Neural cell (in vitro differentiated cells): ENCODE measurements around the gene RORC. TPM values are rescaled to one million over a fixed set of nuclear protein-coding genes. Genes with fewer than 3 reads are reported as not detected.

Experiments used
- H2AFZ ChIP-seq: fragments of 200-600, 300-800 bp; sonication (generic), shearing (Covaris generic); 2 replicates; pipeline ENCODE4 v1.6.0; 2014; ENCODE audit warnings: low read depth, mild to moderate bottlenecking, antibody characterized with exemption, low read length, moderate library complexity
- H3F3A ChIP-seq: fragments of 200-600 bp; shearing (Covaris generic); 2 replicates; pipeline ENCODE4 v1.6.1; 2016; ENCODE audit warnings: mild to moderate bottlenecking, moderate library complexity, mixed read lengths, antibody characterized with exemption, low read length; ENCODE audit not compliant: insufficient read depth, poor library complexity, severe bottlenecking
- H3K27ac ChIP-seq: fragments of 200-600, 300-800 bp; sonication (generic), shearing (Covaris generic); 2 replicates; pipeline ENCODE4 v1.5.1; 2014; ENCODE audit warnings: mild to moderate bottlenecking, low read length, moderate library complexity
- H3K27me3 ChIP-seq: fragments of 300-800, 200-600 bp; sonication (generic), shearing (Covaris generic); 2 replicates; pipeline ENCODE4 v1.6.0; 2014; ENCODE audit warnings: mild to moderate bottlenecking, low read depth, low read length, moderate library complexity; ENCODE audit not compliant: insufficient read depth
- H3K36me3 ChIP-seq: fragments of 300-800, 200-600 bp; sonication (generic), shearing (Covaris generic); 2 replicates; pipeline ENCODE4 v1.5.1; 2014; ENCODE audit warnings: mild to moderate bottlenecking, antibody characterized with exemption, low read length, moderate library complexity; ENCODE audit not compliant: insufficient read depth
- H3K4me2 ChIP-seq: fragments of 300-800, 200-600 bp; sonication (generic), shearing (Covaris generic); 2 replicates; pipeline ENCODE4 v1.6.0; 2014; ENCODE audit warnings: mild to moderate bottlenecking, low read length
- H3K4me3 ChIP-seq: fragments of 300-800, 200-600 bp; sonication (generic), shearing (Covaris generic); 2 replicates; pipeline ENCODE4 v1.5.1; 2014; ENCODE audit warnings: mild to moderate bottlenecking, low read length, moderate library complexity
- H3K79me2 ChIP-seq: fragments of 200-600 bp; shearing (Covaris generic); replicated peaks from 2 replicates; pipeline ENCODE4 v1.6.0; 2014; ENCODE audit warnings: mild to moderate bottlenecking, low read length, moderate library complexity; ENCODE audit not compliant: insufficient read depth
- H3K9ac ChIP-seq: fragments of 300-800, 200-600 bp; sonication (generic), shearing (Covaris generic); 2 replicates; pipeline ENCODE4 v1.6.1; 2016; ENCODE audit warnings: mild to moderate bottlenecking, low read length, mixed read lengths
- H3K9me2 ChIP-seq: fragments of 200-600 bp; shearing (Covaris generic); 2 replicates; pipeline ENCODE4 v1.6.1; 2016; ENCODE audit warnings: mild to moderate bottlenecking, low read length, mixed read lengths; ENCODE audit not compliant: insufficient read depth
- H3K9me3 ChIP-seq: fragments of 200-600, 300-800 bp; sonication (generic), shearing (Covaris generic); 2 replicates; pipeline ENCODE4 v1.6.1; 2016; ENCODE audit warnings: mild to moderate bottlenecking, mixed run types, low read length, moderate library complexity, mixed read lengths
- H4K20me1 ChIP-seq: fragments of 200-600 bp; shearing (Covaris generic); 2 replicates; pipeline ENCODE4 v1.6.1; 2016; ENCODE audit warnings: mild to moderate bottlenecking, mixed run types; ENCODE audit not compliant: insufficient read depth
- CTCF ChIP-seq: fragments of 450-650 bp; IDR thresholded peaks from 2 replicates; pipeline ENCODE4 v1.5.1; 2014; ENCODE audit warnings: antibody characterized with exemption, mild to moderate bottlenecking, moderate library complexity; ENCODE audit not compliant: poor library complexity, severe bottlenecking
- EP300 ChIP-seq: fragments of 450-650 bp; conservative IDR thresholded peaks from 2 replicates; pipeline ENCODE4 v1.6.1; 2014; ENCODE audit warnings: antibody characterized with exemption, mild to moderate bottlenecking, moderate library complexity; ENCODE audit not compliant: poor library complexity, severe bottlenecking
- EZH2 ChIP-seq: fragments of 200-600, 300-800 bp; shearing (Covaris generic), sonication (generic); IDR thresholded peaks from 2 replicates; pipeline ENCODE4 v1.6.1; 2014; ENCODE audit warnings: antibody characterized with exemption, low read length, borderline replicate concordance, mild to moderate bottlenecking; ENCODE audit not compliant: insufficient read depth, poor library complexity, severe bottlenecking
- MXI1 ChIP-seq: fragments of 450-650 bp; conservative IDR thresholded peaks from 2 replicates; pipeline ENCODE4 v1.6.1; 2014; ENCODE audit warnings: antibody characterized with exemption, mild to moderate bottlenecking; ENCODE audit not compliant: poor library complexity, severe bottlenecking
- POLR2AphosphoS5 ChIP-seq: IDR thresholded peaks from 2 replicates; pipeline ENCODE4 v1.6.1; 2012
- RAD21 ChIP-seq: fragments of 450-650 bp; conservative IDR thresholded peaks from 2 replicates; pipeline ENCODE4 v1.6.1; 2014; ENCODE audit warnings: antibody characterized with exemption, mild to moderate bottlenecking, moderate library complexity
- REST ChIP-seq: IDR thresholded peaks from 2 replicates; pipeline ENCODE4 v1.6.1; 2012; ENCODE audit warnings: borderline replicate concordance
- SMC3 ChIP-seq: fragments of 450-650 bp; conservative IDR thresholded peaks from 2 replicates; pipeline ENCODE4 v1.6.1; 2014; ENCODE audit warnings: antibody characterized with exemption, mild to moderate bottlenecking, moderate library complexity; ENCODE audit not compliant: poor library complexity
- TAF1 ChIP-seq: IDR thresholded peaks from 2 replicates; pipeline ENCODE4 v1.6.1; 2012; ENCODE audit warnings: low read depth
- polyA plus RNA-seq: library from polyadenylated mRNA; depleted of rRNA; stranded (reverse); fragments of >200 nt; gene quantifications from 2 replicates; pipeline ENCODE4 v1.2.3, GENCODE V29; 2014

RORC gene
- polyA plus RNA-seq, 1 donor from 2014 or later: 0.45 TPM

- Histone ChIP-seq H3K27me3 (no peaks in the 10 kb centered on the region), H3K4me2 (no peak overlapping the region), H3K27ac (no peak overlapping the region), H2AFZ (no peak overlapping the region), H3K9me2 (no peaks in the 10 kb centered on the region), H3K9ac (no peak overlapping the region), H3K36me3 (no peaks in the 10 kb centered on the region), H3K79me2 (no peaks in the 10 kb centered on the region), H4K20me1 (no peaks in the 10 kb centered on the region), H3K4me3 (no peak overlapping the region), H3K9me3 (no peaks in the 10 kb centered on the region), H3F3A (no peaks in the 10 kb centered on the region)
- TF ChIP-seq MXI1: no peak
- TF ChIP-seq SMC3: no peak
- no peak for TF ChIP-seq EP300
- no peak for TF ChIP-seq CTCF
- no peak for TF ChIP-seq TAF1
- no peak for TF ChIP-seq RAD21
- TF ChIP-seq EZH2: no peak
- TF ChIP-seq REST: no peak
- TF ChIP-seq POLR2AphosphoS5: no peak
These were observed 39.9 kb upstream of the RORC start for GRCh38 chr1:151871284-151872030.

DNA sequence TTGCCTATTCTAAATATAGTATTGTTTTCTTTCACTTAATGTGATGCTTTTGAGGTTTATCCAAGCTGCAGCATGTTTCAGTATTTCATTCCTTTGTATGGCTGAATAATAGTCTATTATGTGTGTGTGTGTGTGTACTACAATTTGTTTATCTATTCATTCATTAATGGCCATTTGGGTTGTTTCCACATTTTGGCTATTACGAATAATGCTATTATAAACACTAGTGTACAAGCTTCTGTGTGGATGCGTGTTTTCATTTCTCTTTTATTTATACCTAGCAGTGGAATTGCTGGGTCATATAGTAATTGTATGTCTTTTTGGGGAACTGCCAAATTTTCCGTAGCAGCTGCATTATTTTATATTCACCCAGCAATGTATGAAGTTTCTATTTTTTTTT lies 36.9 kb upstream of the RORC start:
- no peaks in the 10 kb centered on the region for H3F3A ChIP-seq
- H4K20me1 ChIP-seq: no peaks in the 10 kb centered on the region
- H3K27me3 ChIP-seq: no peaks in the 10 kb centered on the region
- TF ChIP-seq CTCF: no peak
- TF ChIP-seq RAD21: no peak
- no peak for TF ChIP-seq REST
- no peak for TF ChIP-seq TAF1
- no peak for TF ChIP-seq POLR2AphosphoS5
- no peak for TF ChIP-seq SMC3
- no peak for TF ChIP-seq EZH2
- no peak for TF ChIP-seq EP300
- no peak for TF ChIP-seq MXI1
- H3K4me3 ChIP-seq: no peak overlapping the region
- H2AFZ ChIP-seq: no peak overlapping the region
- H3K9ac ChIP-seq: no peak overlapping the region
- no peaks in the 10 kb centered on the region for H3K9me3 ChIP-seq
- H3K36me3 ChIP-seq: no peaks in the 10 kb centered on the region
- no peaks in the 10 kb centered on the region for H3K79me2 ChIP-seq
- no peak overlapping the region for H3K27ac ChIP-seq
- no peaks in the 10 kb centered on the region for H3K9me2 ChIP-seq
- H3K4me2 ChIP-seq: no peak overlapping the region
